ENCODE data around the gene ABHD2.
A peak's percentile ranks its signal among the peaks of the same experiment; 100 is the strongest.

The ABHD2 gene

GRCh38 chr15:89167267-89168176, 79.3 kb downstream of the ABHD2 start:
- no peak for DNase-seq (ENCODE audit: low read depth)

- no peak for DNase-seq (ENCODE audit: low read depth)
Observed at GRCh38 chr15:89168316-89168833, 80.1 kb downstream of the ABHD2 start.

GRCh38 chr15:89170364-89170763, 82.1 kb downstream of the ABHD2 start:
- DNase-seq (ENCODE audit: low read depth): no peak

- DNase-seq (ENCODE audit: low read depth): no peak
Observed at GRCh38 chr15:89171136-89172072, 83.1 kb downstream of the ABHD2 start.

- no peak for DNase-seq (ENCODE audit: low read depth)
Observed at GRCh38 chr15:89172921-89173320, 84.7 kb downstream of the ABHD2 start.

- no peak for DNase-seq (ENCODE audit: low read depth)
Observed at GRCh38 chr15:89174476-89174875, 86.2 kb downstream of the ABHD2 start.

- DNase-seq (ENCODE audit: low read depth): no peak
Observed at GRCh38 chr15:89175617-89176191, 87.4 kb downstream of the ABHD2 start.

- no peak for DNase-seq (ENCODE audit: low read depth)
Observed at GRCh38 chr15:89177116-89177515, 88.9 kb downstream of the ABHD2 start.

- peak; percentile 22 for DNase-seq (ENCODE audit: low read depth)
Observed at GRCh38 chr15:89177633-89178306, 89.5 kb downstream of the ABHD2 start.

GRCh38 chr15:89178307-89178977, 90.2 kb downstream of the ABHD2 start:
- DNase-seq (ENCODE audit: low read depth): no peak

GRCh38 chr15:89179966-89180875, 92.0 kb downstream of the ABHD2 start:
- DNase-seq (ENCODE audit: low read depth): no peak

- no peak for DNase-seq (ENCODE audit: low read depth)
Observed at GRCh38 chr15:89184357-89184756, 96.1 kb downstream of the ABHD2 start.

- DNase-seq (ENCODE audit: low read depth): no peak
Observed at GRCh38 chr15:89184886-89185526, 96.8 kb downstream of the ABHD2 start.

- DNase-seq (ENCODE audit: low read depth): no peak
Observed at GRCh38 chr15:89186803-89187202, 98.5 kb downstream of the ABHD2 start.

GRCh38 chr15:89187301-89187985, 99.2 kb downstream of the ABHD2 start:
- DNase-seq (ENCODE audit: low read depth): no peak

- DNase-seq (ENCODE audit: low read depth): no peak
Observed at GRCh38 chr15:89187986-89188514, 99.8 kb downstream of the ABHD2 start.

- DNase-seq (ENCODE audit: low read depth): no peak
Observed at GRCh38 chr15:89192136-89192535, 103.9 kb downstream of the ABHD2 start.

GRCh38 chr15:89192766-89193165, 104.5 kb downstream of the ABHD2 start:
- DNase-seq (ENCODE audit: low read depth): no peak

- no peak for DNase-seq (ENCODE audit: low read depth)
Observed at GRCh38 chr15:89194608-89195007, 106.4 kb downstream of the ABHD2 start.
